ENCODE data around the gene SMTN. TPM values are rescaled to one million over a fixed set of nuclear protein-coding genes. Genes with fewer than 3 reads are reported as not detected.

SMTN gene
- total and polyA plus RNA-seq, 3 experiments from 2014 or later = 0.98 to 14.7 (median 13.2) TPM

DNA sequence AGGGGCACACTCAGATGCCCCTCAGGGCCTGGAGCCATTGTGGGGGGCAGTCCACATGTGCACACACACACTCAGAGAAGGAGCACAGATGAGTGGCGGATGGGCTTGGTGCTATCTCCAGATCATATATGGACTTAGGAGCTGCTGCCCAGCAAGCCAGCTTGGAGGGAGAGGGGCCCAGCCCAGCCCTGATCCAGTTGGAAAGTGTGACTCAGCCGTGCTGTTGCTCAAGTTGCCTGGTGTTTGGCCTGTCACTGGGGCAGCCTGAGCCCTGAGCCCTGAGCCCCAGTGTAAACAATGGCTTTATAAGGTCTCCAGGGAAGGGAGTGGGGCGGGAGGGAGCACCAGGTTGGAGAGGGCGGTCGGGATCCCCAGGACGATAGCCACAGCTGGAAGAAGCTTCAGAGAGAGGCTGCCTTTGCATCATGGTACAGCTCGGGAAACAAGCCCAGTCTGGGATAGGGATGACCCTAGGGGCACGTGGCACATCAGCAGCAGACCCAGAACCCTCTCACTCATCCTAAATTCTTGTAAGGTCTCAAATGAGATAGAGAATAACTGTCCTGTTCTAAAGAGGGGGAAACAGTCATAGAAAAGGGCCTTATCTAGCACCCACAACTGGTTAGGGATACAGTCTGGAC lies 21.4 kb downstream of the SMTN start:
- Histone ChIP-seq H3K4me1 (ENCODE audit: insufficient read depth, low read length) (peaks cover 15% of the 10 kb centered on the region), H3K27me3 (ENCODE audit: insufficient read depth, low read length, poor library complexity, severe bottlenecking) (no peaks in the 10 kb centered on the region), H3K9me3 (ENCODE audit: low read length) (no peaks in the 10 kb centered on the region), H3K36me3 (ENCODE audit: insufficient read depth, low read length) (no peaks in the 10 kb centered on the region), H3K27ac (ENCODE audit: low read depth, low read length) (no peak overlapping the region), H3K4me3 (ENCODE audit: low read length) (no peak overlapping the region)
- peaks cover 17 to 26% (median 23%) of the 10 kb centered on the region in 3 donors for H3K4me1 Mint-ChIP-seq
- no peaks in the 10 kb centered on the region for H3K9me3 Mint-ChIP-seq
- H3K4me3 Mint-ChIP-seq = peak overlapping the region in 1 of 7 donors; percentile 27
- ChIA-PET POLR2A (no interaction called here), CTCF (interaction anchor here (1.4 to 2.0 kb wide), 2 partner anchors 9 to 17 kb away, joined by 3 to 6 read pairs; no protein-coding TSS in a partner anchor)
- H3K27ac Mint-ChIP-seq = peak overlapping the region in 1 of 8 donors; percentile 36
- peaks cover 0 to 7% (median 0%) of the 10 kb centered on the region in 3 donors for H3K36me3 Mint-ChIP-seq
- H3K27me3 Mint-ChIP-seq = no peaks in the 10 kb centered on the region
- DNase-seq = no peak

DNA sequence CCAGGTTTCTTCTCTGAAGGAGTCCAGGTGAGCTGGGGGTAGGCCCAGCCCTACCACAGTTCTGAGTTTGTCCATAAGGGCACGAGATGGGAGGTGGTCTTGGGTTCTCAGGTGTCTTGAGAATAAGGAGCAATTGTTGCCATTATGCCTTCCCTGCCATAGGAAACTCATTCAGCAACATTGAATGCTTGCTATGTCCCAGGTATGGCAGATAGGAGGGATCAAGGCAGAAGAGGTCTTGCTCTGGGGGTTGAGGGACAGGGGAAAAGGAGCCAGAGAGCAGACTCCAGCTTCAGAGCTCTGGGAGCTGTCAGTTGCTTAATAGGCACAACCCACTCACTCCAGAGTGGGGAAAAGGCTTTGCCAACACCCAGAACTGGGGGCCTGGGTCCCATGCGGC lies 22.0 kb downstream of the SMTN start:
- H3K27me3 Mint-ChIP-seq = no peaks in the 10 kb centered on the region
- ChIA-PET POLR2A (no interaction called here), CTCF (interaction anchor here (1.4 to 2.0 kb wide), 2 partner anchors 9 to 18 kb away, joined by 3 to 6 read pairs; no protein-coding TSS in a partner anchor)
- no peak for DNase-seq
- no peak overlapping the region for H3K27ac ChIP-seq (ENCODE audit: low read depth, low read length)
- peaks cover 0 to 9% (median 0%) of the 10 kb centered on the region in 3 donors for H3K36me3 Mint-ChIP-seq
- no peaks in the 10 kb centered on the region for H3K9me3 Mint-ChIP-seq
- no peak overlapping the region for H3K4me3 ChIP-seq (ENCODE audit: low read length)
- peaks cover 18% of the 10 kb centered on the region for H3K4me1 ChIP-seq (ENCODE audit: insufficient read depth, low read length)
- H3K36me3 ChIP-seq (ENCODE audit: insufficient read depth, low read length) = no peaks in the 10 kb centered on the region
- no peaks in the 10 kb centered on the region for H3K27me3 ChIP-seq (ENCODE audit: insufficient read depth, low read length, poor library complexity, severe bottlenecking)
- peak overlapping the region in 1 of 7 donors; percentile 27 for H3K4me3 Mint-ChIP-seq
- H3K9me3 ChIP-seq (ENCODE audit: low read length) = no peaks in the 10 kb centered on the region
- H3K27ac Mint-ChIP-seq = peak overlapping the region in 3 of 8 donors; percentile 17 to 39 (median 36)
- peaks cover 22 to 31% (median 28%) of the 10 kb centered on the region in 3 donors for H3K4me1 Mint-ChIP-seq

DNA sequence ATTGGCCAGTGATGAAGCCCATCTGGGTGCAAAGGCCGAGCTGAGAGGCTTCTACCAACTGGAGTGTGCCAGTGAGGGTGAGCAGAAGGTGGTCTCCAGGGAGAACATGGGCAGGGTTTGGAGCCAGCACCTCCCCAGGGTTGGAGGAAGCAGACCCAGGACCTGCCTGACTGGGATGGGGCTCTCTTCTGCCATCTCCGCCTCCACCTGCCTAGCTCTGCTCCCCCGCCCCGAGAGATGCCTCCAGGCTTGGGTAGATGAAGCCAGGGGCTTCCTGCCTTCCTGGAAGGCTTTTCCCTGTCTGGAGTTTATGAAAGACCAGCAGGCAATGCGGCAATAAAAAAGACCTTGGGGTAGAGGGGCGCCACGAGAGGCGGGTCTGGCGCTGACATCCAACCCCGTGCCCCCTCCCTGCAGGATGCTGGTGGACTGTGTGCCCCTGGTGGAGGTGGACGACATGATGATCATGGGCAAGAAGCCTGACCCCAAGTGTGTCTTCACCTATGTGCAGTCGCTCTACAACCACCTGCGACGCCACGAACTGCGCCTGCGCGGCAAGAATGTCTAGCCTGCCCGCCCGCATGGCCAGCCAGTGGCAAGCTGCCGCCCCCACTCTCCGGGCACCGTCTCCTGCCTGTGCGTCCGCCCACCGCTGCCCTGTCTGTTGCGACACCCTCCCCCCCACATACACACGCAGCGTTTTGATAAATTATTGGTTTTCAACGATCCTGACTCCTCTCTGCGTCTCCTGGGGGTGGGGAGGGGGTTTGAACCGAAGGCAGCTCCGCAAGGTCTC lies 23.0 kb downstream of the SMTN start:
- POLR2A ChIA-PET = interaction anchor here (0.6 kb wide), 1 partner anchor 164 kb away, joined by 4 read pairs; no protein-coding TSS in a partner anchor
- H3K27me3 ChIP-seq (ENCODE audit: insufficient read depth, low read length, poor library complexity, severe bottlenecking) = no peaks in the 10 kb centered on the region
- H3K9me3 Mint-ChIP-seq = no peaks in the 10 kb centered on the region
- H3K27me3 Mint-ChIP-seq = no peaks in the 10 kb centered on the region
- no peaks in the 10 kb centered on the region for H3K36me3 ChIP-seq (ENCODE audit: insufficient read depth, low read length)
- CTCF ChIA-PET = interaction anchor here (0.9 to 1.4 kb wide), 2 partner anchors 10 to 19 kb away, joined by 3 read pairs; no protein-coding TSS in a partner anchor
- peak overlapping the region in 2 of 8 donors; percentile 36 to 72 for H3K27ac Mint-ChIP-seq
- peaks cover 19% of the 10 kb centered on the region for H3K4me1 ChIP-seq (ENCODE audit: insufficient read depth, low read length)
- H3K4me1 Mint-ChIP-seq = peaks cover 22 to 32% (median 29%) of the 10 kb centered on the region in 3 donors
- H3K4me3 Mint-ChIP-seq = peak overlapping the region in 1 of 7 donors; percentile 60
- peaks cover 0 to 9% (median 0%) of the 10 kb centered on the region in 3 donors for H3K36me3 Mint-ChIP-seq
- H3K27ac ChIP-seq (ENCODE audit: low read depth, low read length) = no peak overlapping the region
- no peak overlapping the region for H3K4me3 ChIP-seq (ENCODE audit: low read length)
- H3K9me3 ChIP-seq (ENCODE audit: low read length) = no peaks in the 10 kb centered on the region
- no peak for DNase-seq

DNA sequence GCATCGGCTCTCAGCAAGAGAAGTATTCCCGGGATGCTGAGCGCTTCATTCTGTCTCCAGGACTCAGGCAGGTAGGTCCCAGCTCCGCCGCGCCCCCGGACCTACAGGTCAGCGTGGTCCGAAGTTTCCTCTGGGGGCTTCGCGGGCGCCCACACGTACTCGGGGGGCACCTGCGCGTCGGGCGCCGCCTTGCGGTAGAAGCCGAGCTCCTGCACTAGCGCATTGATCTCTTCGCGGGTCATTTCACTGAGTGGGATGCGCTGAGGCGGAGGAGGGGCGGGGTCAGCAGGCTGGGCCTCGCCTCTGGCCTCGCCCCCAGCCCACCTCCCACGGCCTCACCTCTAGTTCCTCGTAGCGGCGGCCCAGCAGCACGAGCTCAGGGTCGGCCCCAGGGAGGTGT lies 23.8 kb downstream of the SMTN start:
- peaks cover 22 to 32% (median 29%) of the 10 kb centered on the region in 3 donors for H3K4me1 Mint-ChIP-seq
- peaks cover 0 to 9% (median 0%) of the 10 kb centered on the region in 3 donors for H3K36me3 Mint-ChIP-seq
- no peaks in the 10 kb centered on the region for H3K9me3 Mint-ChIP-seq
- CTCF ChIA-PET = interaction anchor here (0.9 to 1.1 kb wide), 2 partner anchors 9 to 20 kb away, joined by 3 read pairs; no protein-coding TSS in a partner anchor
- Histone ChIP-seq H3K4me1 (ENCODE audit: insufficient read depth, low read length) (peaks cover 19% of the 10 kb centered on the region), H3K36me3 (ENCODE audit: insufficient read depth, low read length) (no peaks in the 10 kb centered on the region), H3K27ac (ENCODE audit: low read depth, low read length) (no peak overlapping the region), H3K4me3 (ENCODE audit: low read length) (no peak overlapping the region), H3K9me3 (ENCODE audit: low read length) (no peaks in the 10 kb centered on the region), H3K27me3 (ENCODE audit: insufficient read depth, low read length, poor library complexity, severe bottlenecking) (no peaks in the 10 kb centered on the region)
- no peaks in the 10 kb centered on the region for H3K27me3 Mint-ChIP-seq
- DNase-seq = peak in 2 of 5 donors; percentile 9 to 22
- POLR2A ChIA-PET = no interaction called here
- H3K27ac Mint-ChIP-seq = no peak overlapping the region
- H3K4me3 Mint-ChIP-seq = peak overlapping the region in 1 of 7 donors; percentile 90

DNA sequence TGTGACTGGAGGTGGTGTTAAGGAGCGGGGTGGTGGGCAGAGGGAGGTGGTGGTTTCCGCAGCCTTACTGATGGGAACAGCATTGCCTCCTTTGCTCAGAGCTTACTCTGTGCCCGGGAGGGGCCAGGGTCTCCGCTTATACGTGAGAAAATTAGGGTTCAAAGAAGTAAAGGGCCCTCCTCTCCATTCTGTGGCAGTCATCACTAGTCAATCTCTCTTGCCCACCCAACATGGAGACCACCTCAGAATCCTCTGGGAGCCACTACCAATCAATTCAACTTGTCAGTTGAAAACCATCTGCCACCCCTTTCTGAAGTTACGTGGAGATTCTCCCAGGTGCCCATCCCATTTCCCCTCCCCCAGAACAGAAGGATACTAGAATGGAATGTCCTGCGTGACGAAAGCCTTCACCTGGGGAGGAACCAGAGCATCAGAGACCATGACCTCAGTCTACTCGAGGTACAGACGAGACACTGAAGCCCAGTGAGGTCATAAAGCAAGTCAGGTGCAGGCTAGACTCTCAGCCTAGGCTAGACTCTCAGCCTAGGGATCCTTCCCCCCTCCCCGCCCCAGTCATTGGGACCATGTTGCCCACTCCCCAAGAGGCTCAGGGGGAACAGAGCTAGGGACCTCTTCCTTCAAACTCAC lies 24.3 kb downstream of the SMTN start:
- Mint-ChIP-seq H3K4me1 (peaks cover 22 to 32% (median 29%) of the 10 kb centered on the region in 3 donors), H3K36me3 (peaks cover 0 to 9% (median 0%) of the 10 kb centered on the region in 3 donors), H3K9me3 (no peaks in the 10 kb centered on the region), H3K27me3 (no peaks in the 10 kb centered on the region), H3K4me3 (peak overlapping the region; percentile 84 to 96 (median 94)), H3K27ac (peak overlapping the region in 6 of 8 donors; percentile 12 to 87 (median 76))
- Histone ChIP-seq H3K27ac (ENCODE audit: low read depth, low read length) (no peak overlapping the region), H3K27me3 (ENCODE audit: insufficient read depth, low read length, poor library complexity, severe bottlenecking) (no peaks in the 10 kb centered on the region), H3K36me3 (ENCODE audit: insufficient read depth, low read length) (no peaks in the 10 kb centered on the region), H3K4me1 (ENCODE audit: insufficient read depth, low read length) (peaks cover 19% of the 10 kb centered on the region), H3K9me3 (ENCODE audit: low read length) (no peaks in the 10 kb centered on the region), H3K4me3 (ENCODE audit: low read length) (no peak overlapping the region)
- ChIA-PET CTCF (interaction anchor here (1.1 kb wide), 1 partner anchor 10 kb away, joined by 3 read pairs; no protein-coding TSS in a partner anchor), POLR2A (interaction anchor here (1.9 kb wide), 1 partner anchor 185 kb away, joined by 10 read pairs; no protein-coding TSS in a partner anchor)
- no peak for DNase-seq

DNA sequence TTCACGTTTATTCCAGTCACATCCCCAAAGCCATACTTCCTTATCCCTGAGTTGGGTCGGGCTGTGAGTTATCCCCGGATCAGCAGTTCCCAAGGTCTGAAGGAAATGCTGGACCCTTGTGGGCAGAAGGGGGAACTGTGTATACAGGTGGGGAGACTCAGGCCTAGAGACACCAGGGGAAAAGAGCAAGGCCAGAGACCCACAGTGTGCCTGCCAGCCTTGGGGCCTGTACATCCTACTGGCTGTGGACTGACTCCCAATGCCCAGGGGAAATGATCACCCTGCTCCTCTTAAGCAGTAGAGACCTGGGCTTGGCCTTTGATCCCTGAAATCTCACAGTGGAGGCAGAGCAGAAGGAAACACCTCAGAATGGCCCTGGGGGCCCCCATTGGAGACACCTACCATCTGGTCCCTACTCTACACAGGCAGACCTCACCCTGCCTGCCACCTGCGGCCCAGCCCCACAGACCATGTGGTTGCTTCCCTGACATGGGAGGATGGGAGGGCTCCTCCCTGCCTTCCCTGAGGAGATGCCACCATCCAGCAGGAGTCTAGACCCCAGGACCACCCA lies 25.0 kb downstream of the SMTN start:
- Mint-ChIP-seq H3K27me3 (no peaks in the 10 kb centered on the region), H3K27ac (peak overlapping the region in 6 of 8 donors; percentile 72 to 87 (median 84)), H3K9me3 (no peaks in the 10 kb centered on the region), H3K4me1 (peaks cover 22 to 32% (median 29%) of the 10 kb centered on the region in 3 donors), H3K4me3 (peak overlapping the region; percentile 84 to 96 (median 94)), H3K36me3 (peaks cover 0 to 9% (median 0%) of the 10 kb centered on the region in 3 donors)
- no peaks in the 10 kb centered on the region for H3K36me3 ChIP-seq (ENCODE audit: insufficient read depth, low read length)
- H3K27me3 ChIP-seq (ENCODE audit: insufficient read depth, low read length, poor library complexity, severe bottlenecking) = no peaks in the 10 kb centered on the region
- CTCF ChIA-PET = interaction anchor here (1.1 to 1.6 kb wide), 3 partner anchors 11 to 22 kb away, joined by 3 read pairs; no protein-coding TSS in a partner anchor
- peaks cover 19% of the 10 kb centered on the region for H3K4me1 ChIP-seq (ENCODE audit: insufficient read depth, low read length)
- POLR2A ChIA-PET = interaction anchor here (1.9 kb wide), 1 partner anchor 184 kb away, joined by 10 read pairs; no protein-coding TSS in a partner anchor
- H3K27ac ChIP-seq (ENCODE audit: low read depth, low read length) = no peak overlapping the region
- no peaks in the 10 kb centered on the region for H3K9me3 ChIP-seq (ENCODE audit: low read length)
- DNase-seq = no peak
- no peak overlapping the region for H3K4me3 ChIP-seq (ENCODE audit: low read length)

DNA sequence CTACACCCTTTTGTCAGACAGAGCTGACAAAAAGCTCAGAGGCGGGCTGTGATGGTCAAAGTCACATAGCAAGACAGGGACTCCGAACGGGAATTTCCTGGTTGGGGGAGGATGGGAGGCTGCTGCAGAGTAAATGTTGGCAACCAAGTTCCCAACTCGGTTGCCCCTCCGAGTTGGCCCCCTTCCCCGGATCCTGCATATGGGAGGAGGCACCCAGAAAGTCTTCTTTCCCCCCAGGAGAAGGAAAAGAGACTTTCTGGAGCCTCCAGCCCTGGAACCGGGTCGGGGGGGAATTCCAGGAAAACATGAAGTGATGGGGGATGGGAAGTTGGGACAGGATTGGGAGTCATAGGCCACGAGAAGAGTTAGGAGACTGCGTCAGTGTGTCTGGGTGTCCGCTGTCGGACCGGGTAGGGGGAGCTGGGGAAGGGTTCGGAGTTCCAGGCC lies 25.6 kb downstream of the SMTN start:
- Mint-ChIP-seq H3K4me3 (peak overlapping the region; percentile 84 to 96 (median 94)), H3K36me3 (peaks cover 0 to 9% (median 0%) of the 10 kb centered on the region in 3 donors), H3K9me3 (no peaks in the 10 kb centered on the region), H3K27ac (peak overlapping the region; percentile 61 to 95 (median 84)), H3K27me3 (no peaks in the 10 kb centered on the region), H3K4me1 (peaks cover 22 to 32% (median 29%) of the 10 kb centered on the region in 3 donors)
- Histone ChIP-seq H3K27me3 (ENCODE audit: insufficient read depth, low read length, poor library complexity, severe bottlenecking) (no peaks in the 10 kb centered on the region), H3K9me3 (ENCODE audit: low read length) (no peaks in the 10 kb centered on the region), H3K4me3 (ENCODE audit: low read length) (peak overlapping the region; percentile 92), H3K4me1 (ENCODE audit: insufficient read depth, low read length) (peaks cover 19% of the 10 kb centered on the region), H3K27ac (ENCODE audit: low read depth, low read length) (peak overlapping the region; percentile 68), H3K36me3 (ENCODE audit: insufficient read depth, low read length) (no peaks in the 10 kb centered on the region)
- no peak for DNase-seq
- POLR2A ChIA-PET = interaction anchor here (1.0 to 1.9 kb wide), 5 partner anchors 22 to 185 kb away, joined by 6 to 10 read pairs (median 8); partner anchors contain the start of genes MORC2, PIK3IP1, RNF185 and TUG1
- CTCF ChIA-PET = interaction anchor here (1.2 to 2.8 kb wide), 4 partner anchors 21 to 472 kb away, joined by 3 to 9 read pairs (median 4); no protein-coding TSS in a partner anchor

All from CD8-positive, alpha-beta memory T cell (primary cell).